Upper lobe of right lung (tissue), 1 donor: ENCODE data around the gene SPATC1L. TPM values are rescaled to one million over a fixed set of nuclear protein-coding genes. Genes with fewer than 3 reads are reported as not detected.

Source experiments
- ATAC-seq: fragments of 200-7000 bp; cut with Tn5 transposase; one replicate; pipeline ENCODE4 v1.9.1; 2020; ENCODE audit warnings: mild to moderate bottlenecking, moderate library complexity
- DNase-seq: peaks from one replicate; pipeline ENCODE4 v3.0.0-alpha.2; 2020
- H3K27ac ChIP-seq: fragments of 200-600 bp; one replicate; pipeline ENCODE4 v1.8.0; 2022
- H3K27me3 ChIP-seq: fragments of 200-600 bp; one replicate; pipeline ENCODE4 v1.8.0; 2022; ENCODE audit warnings: mild to moderate bottlenecking
- H3K36me3 ChIP-seq: fragments of 200-600 bp; one replicate; pipeline ENCODE4 v1.8.0; 2022
- H3K4me1 ChIP-seq: fragments of 200-600 bp; one replicate; pipeline ENCODE4 v1.8.0; 2022
- H3K4me3 ChIP-seq: fragments of 200-600 bp; one replicate; pipeline ENCODE4 v1.8.0; 2022; ENCODE audit warnings: mild to moderate bottlenecking
- H3K9me3 ChIP-seq: fragments of 200-600 bp; one replicate; pipeline ENCODE4 v1.8.0; 2022
- intact Hi-C: fragments of 100-400 bp; cut with DNase I; formaldehyde crosslinking; loops from one replicate; pipeline ENCODE4 v1.11.0; 2022
- total RNA-seq: library from RNA; stranded (reverse); fragmentation: NEBNext Ultra II Directional; extraction: Animal tissue kit (Norgen Biotek cat#: 25700); gene quantifications from one replicate; pipeline ENCODE4 v1.2.1, GENCODE V29; 2021
- TF ChIP-seq, protein P1 (sequence below): fragments of 200-600 bp; IDR thresholded peaks from one replicate; pipeline ENCODE4 v1.8.0; 2022; ENCODE audit warnings: antibody characterized with exemption
- donor health status: DM: no; HTN: yes; CAD: no; lungs with severe emphysema.

The SPATC1L gene
- total RNA-seq, 1 donor from 2014 or later: 4.7 TPM

DNA sequence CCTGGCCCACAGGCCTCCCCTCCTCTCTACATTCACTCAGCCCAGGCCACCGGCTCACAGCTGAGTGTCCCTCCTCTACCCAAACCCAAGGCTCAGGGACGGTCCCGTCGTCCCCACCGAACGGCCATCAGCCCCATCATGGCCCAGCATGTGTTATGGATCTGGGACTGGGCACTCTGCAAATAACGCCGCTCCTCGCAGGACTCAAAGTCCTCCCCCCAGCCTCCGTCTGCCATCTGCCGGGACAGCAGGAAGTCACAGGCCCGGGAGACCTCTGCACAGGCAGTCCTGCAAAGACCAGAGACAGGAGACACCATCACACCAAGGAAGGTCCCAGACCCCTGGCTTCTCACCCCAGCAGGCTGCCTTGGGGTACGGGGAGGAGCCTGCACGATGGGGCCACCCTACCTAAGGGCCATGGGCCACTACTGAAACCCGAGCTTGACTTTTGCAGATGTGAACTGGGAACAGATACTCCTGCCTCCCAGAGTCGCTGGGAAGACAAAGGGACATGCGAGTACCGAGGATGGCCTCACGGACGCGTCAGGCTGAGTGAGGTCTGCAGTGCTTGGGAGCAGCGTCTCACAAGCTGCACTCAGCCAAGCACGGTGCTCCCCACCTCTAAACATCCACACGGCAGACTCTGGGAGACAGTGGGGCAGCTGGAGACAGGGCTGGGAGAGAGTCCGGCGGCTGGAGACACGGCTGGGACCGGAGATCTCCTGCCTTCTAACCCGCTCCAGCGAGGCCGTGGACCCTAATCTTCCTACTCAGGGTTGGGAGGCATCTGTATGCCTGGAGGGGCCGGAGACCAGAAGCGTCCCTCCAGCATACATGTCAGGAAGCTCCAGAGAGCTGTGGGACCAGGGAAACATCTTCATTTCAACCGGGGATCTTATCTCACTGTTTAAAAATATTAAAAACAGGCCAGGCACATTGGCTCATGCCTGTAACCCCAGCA is 10.4 kb upstream of the SPATC1L start:
- H3K27me3 ChIP-seq: no peaks in the 10 kb centered on the region
- TF ChIP-seq, protein P1, sequence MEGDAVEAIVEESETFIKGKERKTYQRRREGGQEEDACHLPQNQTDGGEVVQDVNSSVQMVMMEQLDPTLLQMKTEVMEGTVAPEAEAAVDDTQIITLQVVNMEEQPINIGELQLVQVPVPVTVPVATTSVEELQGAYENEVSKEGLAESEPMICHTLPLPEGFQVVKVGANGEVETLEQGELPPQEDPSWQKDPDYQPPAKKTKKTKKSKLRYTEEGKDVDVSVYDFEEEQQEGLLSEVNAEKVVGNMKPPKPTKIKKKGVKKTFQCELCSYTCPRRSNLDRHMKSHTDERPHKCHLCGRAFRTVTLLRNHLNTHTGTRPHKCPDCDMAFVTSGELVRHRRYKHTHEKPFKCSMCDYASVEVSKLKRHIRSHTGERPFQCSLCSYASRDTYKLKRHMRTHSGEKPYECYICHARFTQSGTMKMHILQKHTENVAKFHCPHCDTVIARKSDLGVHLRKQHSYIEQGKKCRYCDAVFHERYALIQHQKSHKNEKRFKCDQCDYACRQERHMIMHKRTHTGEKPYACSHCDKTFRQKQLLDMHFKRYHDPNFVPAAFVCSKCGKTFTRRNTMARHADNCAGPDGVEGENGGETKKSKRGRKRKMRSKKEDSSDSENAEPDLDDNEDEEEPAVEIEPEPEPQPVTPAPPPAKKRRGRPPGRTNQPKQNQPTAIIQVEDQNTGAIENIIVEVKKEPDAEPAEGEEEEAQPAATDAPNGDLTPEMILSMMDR: no peak
- intact Hi-C loops: no loop called here
- ATAC-seq (no peak), DNase-seq (peak; percentile 64)
- peaks cover 81% of the 10 kb centered on the region for H3K36me3 ChIP-seq
- H3K4me3 ChIP-seq: no peak overlapping the region
- H3K9me3 ChIP-seq: no peaks in the 10 kb centered on the region
- no peaks in the 10 kb centered on the region for H3K4me1 ChIP-seq
- H3K27ac ChIP-seq: no peak overlapping the region

DNA sequence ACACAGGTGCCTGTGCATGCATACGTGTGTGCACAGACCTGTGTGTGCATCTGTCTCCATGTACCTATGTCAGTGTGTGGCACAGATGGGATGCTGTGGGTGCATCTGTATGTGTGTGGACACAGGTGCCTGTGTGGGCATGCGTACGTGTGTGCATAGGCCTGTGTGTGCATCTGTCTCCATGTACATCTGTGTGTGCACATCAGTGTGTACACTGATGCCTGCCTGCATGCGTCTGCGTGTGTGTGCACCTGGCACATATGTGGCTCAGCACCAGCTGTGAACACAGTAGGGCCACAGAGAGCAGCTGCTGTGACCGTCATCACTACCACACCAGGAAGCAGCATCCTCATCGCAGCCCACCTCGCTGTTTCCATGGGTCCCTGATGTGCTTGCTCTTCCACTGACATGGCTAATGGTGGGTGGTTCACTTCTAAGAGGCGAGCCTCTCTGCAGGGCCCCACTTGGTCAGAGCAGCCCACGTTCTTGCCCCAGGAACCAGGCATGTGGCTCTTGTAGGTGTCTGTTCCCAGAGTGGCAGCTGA is 9.6 kb upstream of the SPATC1L start:
- no peak overlapping the region for H3K27ac ChIP-seq
- no peak overlapping the region for H3K4me3 ChIP-seq
- no peaks in the 10 kb centered on the region for H3K4me1 ChIP-seq
- TF ChIP-seq, protein P1: no peak
- DNase-seq (no peak), ATAC-seq (no peak)
- H3K36me3 ChIP-seq: peaks cover 74% of the 10 kb centered on the region
- H3K9me3 ChIP-seq: no peaks in the 10 kb centered on the region
- H3K27me3 ChIP-seq: no peaks in the 10 kb centered on the region
- intact Hi-C loops: no loop called here

DNA sequence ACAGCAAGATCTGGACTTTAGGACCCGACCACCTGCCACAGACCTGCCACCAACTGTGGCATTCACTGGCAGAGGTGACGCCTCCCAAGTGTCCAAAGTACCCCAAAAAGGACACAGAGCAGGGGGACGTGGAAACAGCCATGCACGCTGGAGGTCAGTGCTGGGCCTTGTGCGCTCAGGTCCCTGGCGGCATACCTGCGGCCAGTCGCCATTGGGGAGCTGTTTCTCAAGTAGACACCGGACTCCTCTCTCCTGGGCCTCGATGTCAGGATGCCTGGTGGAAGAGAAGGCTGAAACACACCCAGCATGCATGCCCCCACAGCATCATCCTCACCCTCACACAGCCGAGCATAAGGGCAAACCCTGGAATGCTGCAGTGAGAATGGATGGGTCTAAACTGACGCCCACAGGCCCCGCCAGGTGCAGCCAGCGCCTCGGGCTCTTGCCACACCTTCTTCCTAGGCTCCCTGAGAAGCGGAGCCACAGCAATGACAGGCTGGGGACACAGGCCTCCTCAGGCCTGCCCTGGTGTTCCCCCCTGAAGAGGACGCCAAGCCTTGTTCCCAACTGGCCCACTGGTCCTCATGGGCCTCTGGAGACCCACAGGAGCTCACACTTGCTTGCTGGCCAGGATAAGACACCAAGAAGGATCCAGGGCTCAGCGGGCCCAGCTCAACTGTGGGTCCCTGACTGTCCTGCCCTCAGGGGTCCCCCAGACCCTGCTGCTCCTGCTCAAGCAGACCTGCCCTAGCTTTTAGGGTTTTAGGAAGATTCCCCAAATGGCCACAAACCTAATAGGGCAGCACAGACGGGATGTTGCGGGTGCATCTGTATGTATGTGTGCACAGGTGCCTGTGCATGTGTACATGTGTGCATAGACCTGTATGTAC is 7.7 kb upstream of the SPATC1L start:
- no peaks in the 10 kb centered on the region for H3K27me3 ChIP-seq
- no peaks in the 10 kb centered on the region for H3K4me1 ChIP-seq
- no peak overlapping the region for H3K27ac ChIP-seq
- peaks cover 62% of the 10 kb centered on the region for H3K36me3 ChIP-seq
- H3K4me3 ChIP-seq: no peak overlapping the region
- no peaks in the 10 kb centered on the region for H3K9me3 ChIP-seq
- no peak for ATAC-seq
- intact Hi-C loops: no loop called here
- TF ChIP-seq, protein P1: no peak
- DNase-seq: peak; percentile 36

DNA sequence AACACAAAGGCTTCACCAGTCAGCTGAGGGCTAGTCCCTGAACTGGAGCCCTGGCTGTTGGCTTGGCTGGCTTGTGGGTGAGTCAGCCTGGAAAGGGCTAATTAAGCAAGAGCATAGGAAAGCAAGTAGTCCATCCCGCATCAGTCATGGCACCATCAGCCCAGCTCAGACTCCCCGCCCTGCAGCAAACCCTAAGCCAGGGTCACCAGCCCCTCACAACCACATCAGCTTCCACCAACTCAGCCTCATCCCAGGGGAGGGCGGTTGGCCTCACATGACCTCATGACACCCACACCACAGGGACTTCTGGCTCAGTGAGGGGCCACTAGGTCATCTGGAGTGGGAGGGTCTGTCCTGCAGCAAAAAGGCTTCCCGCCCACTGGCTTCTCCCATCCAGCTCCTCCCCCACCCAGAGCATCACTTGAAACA is 7.0 kb upstream of the SPATC1L start:
- ATAC-seq: no peak
- intact Hi-C loops: no loop called here
- Histone ChIP-seq H3K27ac (no peak overlapping the region), H3K4me1 (no peaks in the 10 kb centered on the region), H3K4me3 (no peak overlapping the region), H3K36me3 (peaks cover 56% of the 10 kb centered on the region), H3K9me3 (no peaks in the 10 kb centered on the region), H3K27me3 (no peaks in the 10 kb centered on the region)
- DNase-seq: peak; percentile 36
- TF ChIP-seq, protein P1: no peak

DNA sequence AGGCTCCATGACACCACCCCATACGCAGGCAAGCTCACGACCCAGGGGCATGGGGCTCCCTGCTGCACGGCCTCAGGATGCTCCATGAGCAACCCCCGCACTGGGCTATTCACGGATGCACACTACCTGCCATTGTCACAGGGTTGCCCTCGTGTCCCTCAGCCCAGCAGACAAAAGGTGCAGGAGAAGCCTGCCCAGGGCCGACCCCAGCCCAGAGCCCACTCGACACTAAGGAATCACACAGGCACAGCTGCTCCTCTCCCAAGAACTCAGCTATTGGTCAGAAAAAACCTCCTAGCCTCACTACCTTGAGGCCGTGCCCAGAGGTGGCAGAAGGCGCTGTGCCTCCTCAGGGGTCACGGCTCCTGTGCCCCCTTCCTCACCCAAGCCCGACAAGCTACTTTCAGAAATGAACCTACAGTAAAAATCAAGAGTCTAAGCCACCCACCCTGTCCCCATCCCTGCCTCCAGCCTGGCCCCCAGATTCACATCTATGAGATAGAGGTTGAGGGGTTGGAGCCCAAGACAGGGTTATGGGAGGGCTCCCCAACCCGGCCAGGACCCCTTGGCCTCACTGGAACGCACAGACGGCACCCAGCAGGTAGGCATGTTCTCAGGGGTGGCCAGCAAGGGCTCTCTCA is 6.4 kb upstream of the SPATC1L start:
- Histone ChIP-seq H3K36me3 (peaks cover 49% of the 10 kb centered on the region), H3K27me3 (no peaks in the 10 kb centered on the region), H3K4me1 (no peaks in the 10 kb centered on the region), H3K4me3 (no peak overlapping the region), H3K9me3 (no peaks in the 10 kb centered on the region), H3K27ac (no peak overlapping the region)
- TF ChIP-seq, protein P1: no peak
- peak; percentile 52 for DNase-seq
- ATAC-seq: no peak
- intact Hi-C loops: no loop called here
